H9 (cell line): Measurements from ENCODE around the gene OR6B2. TPM values are rescaled to one million over a fixed set of nuclear protein-coding genes. Genes with fewer than 3 reads are reported as not detected.
"Not testable (repeated sequence)": the region's sequence is repeated elsewhere in the genome, so short reads cannot be mapped to it uniquely, and the experiment has no call there.

Experiments used
- DNase-seq: peaks from one replicate; pipeline ENCODE4 v3.0.0-alpha.2; 2017
- H2AFZ ChIP-seq: one replicate; pipeline ENCODE4 v1.6.1; 2013; ENCODE audit warnings: mild to moderate bottlenecking, low read length, control low read depth, moderate library complexity
- H2AK5ac ChIP-seq: 2 replicates; pipeline ENCODE4 v1.6.1; 2013; ENCODE audit warnings: low read length, control low read depth, mixed read lengths; ENCODE audit not compliant: insufficient read length
- H2BK120ac ChIP-seq: one replicate; pipeline ENCODE4 v1.6.1; 2013; ENCODE audit warnings: low read depth, mild to moderate bottlenecking, low read length, control low read depth, inconsistent platforms; ENCODE audit not compliant: poor library complexity, severe bottlenecking
- H2BK12ac ChIP-seq: 2 replicates; pipeline ENCODE4 v1.6.1; 2013; ENCODE audit warnings: low read length, control low read depth, mixed read lengths, low read depth; ENCODE audit not compliant: insufficient read length
- H2BK15ac ChIP-seq: 2 replicates; pipeline ENCODE4 v1.6.1; 2013; ENCODE audit warnings: low read depth, low read length, control low read depth
- H2BK20ac ChIP-seq: one replicate; pipeline ENCODE4 v1.6.1; 2013; ENCODE audit warnings: low read depth, mild to moderate bottlenecking, low read length, control low read depth, inconsistent platforms; ENCODE audit not compliant: poor library complexity, severe bottlenecking
- H2BK5ac ChIP-seq: 2 replicates; pipeline ENCODE4 v1.6.1; 2013; ENCODE audit warnings: low read length, control low read depth, mixed read lengths; ENCODE audit not compliant: insufficient read length
- H3K14ac ChIP-seq: 2 replicates; pipeline ENCODE4 v1.6.1; 2013; ENCODE audit warnings: low read length, control low read depth; ENCODE audit not compliant: insufficient read depth
- H3K18ac ChIP-seq: 2 replicates; pipeline ENCODE4 v1.6.1; 2013; ENCODE audit warnings: low read depth, mild to moderate bottlenecking, mixed read lengths, low read length, control low read depth; ENCODE audit not compliant: insufficient read length
- H3K23ac ChIP-seq: 2 replicates; pipeline ENCODE4 v1.6.1; 2013; ENCODE audit warnings: low read length, control low read depth, mixed read lengths, low read depth; ENCODE audit not compliant: insufficient read length
- H3K23me2 ChIP-seq: 2 replicates; pipeline ENCODE4 v1.6.1; 2013; ENCODE audit warnings: low read depth, mild to moderate bottlenecking, mixed read lengths, low read length, control low read depth; ENCODE audit not compliant: insufficient read length, poor library complexity, severe bottlenecking
- H3K27ac ChIP-seq: 2 replicates; pipeline ENCODE4 v1.5.1; 2013; ENCODE audit warnings: low read length, control low read depth, mixed read lengths, low read depth; ENCODE audit not compliant: insufficient read length
- H3K27me3 ChIP-seq: 2 replicates; pipeline ENCODE4 v1.6.1; 2013; ENCODE audit warnings: low read length, control low read depth, inconsistent platforms; ENCODE audit not compliant: insufficient read depth
- H3K4ac ChIP-seq: 2 replicates; pipeline ENCODE4 v1.6.1; 2013; ENCODE audit warnings: low read depth, mild to moderate bottlenecking, control low read depth, inconsistent platforms, low read length, moderate library complexity
- H3K4me1 ChIP-seq: 2 replicates; pipeline ENCODE4 v1.6.1; 2013; ENCODE audit warnings: low read length, control low read depth, inconsistent platforms; ENCODE audit not compliant: insufficient read depth
- H3K4me2 ChIP-seq: 2 replicates; pipeline ENCODE4 v1.6.1; 2013; ENCODE audit warnings: low read length, control low read depth, mixed read lengths; ENCODE audit not compliant: insufficient read length, insufficient read depth
- H3K56ac ChIP-seq: 2 replicates; pipeline ENCODE4 v1.6.1; 2013; ENCODE audit warnings: low read depth, mild to moderate bottlenecking, mixed read lengths, low read length, control low read depth; ENCODE audit not compliant: insufficient read length
- H3K79me1 ChIP-seq: 2 replicates; pipeline ENCODE4 v1.6.1; 2013; ENCODE audit warnings: low read depth, mild to moderate bottlenecking, moderate library complexity, low read length, control low read depth, inconsistent platforms; ENCODE audit not compliant: insufficient read depth, poor library complexity, severe bottlenecking
- H3K79me2 ChIP-seq: 2 replicates; pipeline ENCODE4 v1.6.1; 2013; ENCODE audit warnings: low read length, control low read depth, inconsistent platforms; ENCODE audit not compliant: insufficient read depth
- H3K9ac ChIP-seq: 2 replicates; pipeline ENCODE4 v1.6.1; 2013; ENCODE audit warnings: low read length, control low read depth, mixed read lengths; ENCODE audit not compliant: insufficient read length; ENCODE audit errors: extremely low read depth
- H3K9me3 ChIP-seq: one replicate; pipeline ENCODE4 v1.6.1; 2013; ENCODE audit warnings: low read depth, low read length, inconsistent platforms; ENCODE audit not compliant: control insufficient read depth
- H3T11ph ChIP-seq: one replicate; pipeline ENCODE4 v1.6.1; 2013; ENCODE audit warnings: mild to moderate bottlenecking, low read length, control low read depth, inconsistent platforms
- H4K20me1 ChIP-seq: one replicate; pipeline ENCODE4 v1.6.1; 2013; ENCODE audit not compliant: control insufficient read depth, insufficient read length, insufficient read depth
- H4K5ac ChIP-seq: 2 replicates; pipeline ENCODE4 v1.6.1; 2013; ENCODE audit warnings: low read depth, mild to moderate bottlenecking, mixed read lengths, low read length, control low read depth; ENCODE audit not compliant: insufficient read length
- H4K8ac ChIP-seq: replicated peaks from 2 replicates; pipeline ENCODE4 v1.6.1; 2013; ENCODE audit warnings: low read length, control low read depth, mixed read lengths, low read depth; ENCODE audit not compliant: insufficient read length
- H4K91ac ChIP-seq: 2 replicates; pipeline ENCODE4 v1.6.1; 2013; ENCODE audit warnings: low read depth, mild to moderate bottlenecking, moderate library complexity, mixed read lengths, low read length, control low read depth; ENCODE audit not compliant: insufficient read length
- H3K27ac Mint-ChIP-seq, 3 experiments: 2 replicates in 2 of 3; 3 replicates in 1 of 3; pipeline ENCODE4 v1.8.0; 2020 to 2021; ENCODE audit warnings: mixed read lengths in 3 of 3, mild to moderate bottlenecking in 1 of 3, moderate library complexity in 1 of 3
- H3K27me3 Mint-ChIP-seq: 2 replicates; pipeline ENCODE4 v1.8.0; 2021; ENCODE audit warnings: low read depth, mild to moderate bottlenecking, moderate library complexity, mixed read lengths
- H3K36me3 Mint-ChIP-seq, 3 experiments: 2 replicates in 2 of 3; 3 replicates in 1 of 3; pipeline ENCODE4 v1.8.0; 2020 to 2021; ENCODE audit warnings: low read depth in 3 of 3, mixed read lengths in 3 of 3; ENCODE audit not compliant: insufficient read depth in 1 of 3
- H3K4me1 Mint-ChIP-seq, 2 experiments: 2 replicates each; pipeline ENCODE4 v1.8.0; 2020; ENCODE audit warnings: mixed read lengths in 2 of 2
- H3K4me3 Mint-ChIP-seq, 2 experiments: 2 replicates in 1 of 2; 3 replicates in 1 of 2; pipeline ENCODE4 v1.8.0; 2020 to 2021; ENCODE audit warnings: mild to moderate bottlenecking in 2 of 2, mixed read lengths in 2 of 2, moderate library complexity in 1 of 2
- H3K9me3 Mint-ChIP-seq, 2 experiments: 2 replicates in 1 of 2; 3 replicates in 1 of 2; pipeline ENCODE4 v1.8.0; 2020; ENCODE audit warnings: mild to moderate bottlenecking in 2 of 2, mixed read lengths in 2 of 2, moderate library complexity in 1 of 2
- CTCF ChIP-seq: fragments of 200-600 bp; sonication (generic); conservative IDR thresholded peaks from 3 replicates; pipeline ENCODE4 v1.8.0; 2021; ENCODE audit warnings: antibody characterized with exemption, mild to moderate bottlenecking
- WGBS: extraction: QIAGEN DNeasy Blood & Tissue Kit; methylation state at CpG from one replicate; pipeline ENCODE4 v1.1.7; 2013; ENCODE audit warnings: missing lambda C conversion rate, low lambda C conversion rate, mixed read lengths; ENCODE audit not compliant: insufficient read length; ENCODE audit errors: extremely low coverage; 5-methylcytosine and 5-hydroxymethylcytosine counted together
- total RNA-seq: library from RNA; stranded (reverse); gene quantifications from 2 replicates; pipeline ENCODE4 v1.2.1, GENCODE V29; 2021

Gene OR6B2
- total RNA-seq, 1 experiment from 2014 or later = not detected

GRCh38 chr2:240045098-240045497, 14.9 kb upstream of the OR6B2 start:
- H3K27me3 ChIP-seq = no peaks in the 10 kb centered on the region
- H3K9me3 ChIP-seq = no peaks in the 10 kb centered on the region
- H3K4me3 Mint-ChIP-seq = no peak overlapping the region
- no peak overlapping the region for H3K56ac ChIP-seq
- H3K27me3 Mint-ChIP-seq = peaks cover 32% of the 10 kb centered on the region
- no peaks in the 10 kb centered on the region; a peak in 2 of 7 replicates for H3K36me3 Mint-ChIP-seq
- no peaks in the 10 kb centered on the region; a peak in 1 of 5 replicates for H3K9me3 Mint-ChIP-seq
- no peak overlapping the region for H4K5ac ChIP-seq
- H3K4me1 Mint-ChIP-seq = no peaks in the 10 kb centered on the region
- no CpG with 5 or more reads among the region's 13 CpGs for WGBS
- no peak overlapping the region for H2BK20ac ChIP-seq
- H2BK15ac ChIP-seq = no peak overlapping the region
- H3K9ac ChIP-seq = no peak overlapping the region
- no peaks in the 10 kb centered on the region for H3K79me2 ChIP-seq
- no peak overlapping the region for H2BK12ac ChIP-seq
- H3K27ac Mint-ChIP-seq = no peak overlapping the region
- no peak overlapping the region for H3K4me2 ChIP-seq
- DNase-seq = no peak
- no peak overlapping the region for H2BK120ac ChIP-seq
- no peak overlapping the region for H3T11ph ChIP-seq
- TF ChIP-seq CTCF = no peak
- H2AK5ac ChIP-seq = no peak overlapping the region
- no peak overlapping the region for H4K8ac ChIP-seq
- no peak overlapping the region for H2BK5ac ChIP-seq
- no peak overlapping the region for H3K4ac ChIP-seq
- no peaks in the 10 kb centered on the region for H3K79me1 ChIP-seq
- H3K14ac ChIP-seq = no peak overlapping the region
- no peak overlapping the region for H2AFZ ChIP-seq
- H3K4me1 ChIP-seq = no peaks in the 10 kb centered on the region
- no peak overlapping the region for H3K27ac ChIP-seq
- H3K18ac ChIP-seq = no peak overlapping the region
- no peaks in the 10 kb centered on the region for H4K20me1 ChIP-seq
- no peaks in the 10 kb centered on the region for H3K23me2 ChIP-seq
- no peak overlapping the region for H4K91ac ChIP-seq
- no peak overlapping the region for H3K23ac ChIP-seq

GRCh38 chr2:240044096-240044495, 13.9 kb upstream of the OR6B2 start:
- not testable (repeated sequence) for H2BK15ac ChIP-seq, H3K4ac ChIP-seq, DNase-seq, H3K36me3 Mint-ChIP-seq, H4K91ac ChIP-seq, H2AFZ ChIP-seq, H4K20me1 ChIP-seq, H3K56ac ChIP-seq, H2BK120ac ChIP-seq, H2AK5ac ChIP-seq, H3K27ac Mint-ChIP-seq, H3K4me2 ChIP-seq, H3K9me3 Mint-ChIP-seq, H3K9me3 ChIP-seq, H3T11ph ChIP-seq, H3K23ac ChIP-seq, H3K9ac ChIP-seq, H3K4me1 Mint-ChIP-seq, H2BK12ac ChIP-seq, H3K27ac ChIP-seq, H3K27me3 ChIP-seq, H3K18ac ChIP-seq, H4K5ac ChIP-seq, H3K4me1 ChIP-seq, H3K79me1 ChIP-seq, H3K14ac ChIP-seq, H3K79me2 ChIP-seq, H3K4me3 Mint-ChIP-seq, H4K8ac ChIP-seq, H2BK20ac ChIP-seq, H2BK5ac ChIP-seq, H3K23me2 ChIP-seq
- no CpG with 5 or more reads among the region's 2 CpGs for WGBS
- peaks cover 29% of the 10 kb centered on the region for H3K27me3 Mint-ChIP-seq
